Jurkat, Clone E6-1 (cell line): ENCODE results near the gene LRMDA.

Experiments
- DNase-seq: peaks from one replicate; pipeline ENCODE4 v3.0.0-alpha.2; 2011; ENCODE audit warnings: low read depth, low spot score
- H3K4me3 ChIP-seq: 2 replicates; pipeline ENCODE4 v1.5.1; 2011; ENCODE audit warnings: mild to moderate bottlenecking, low read length, control low read depth, moderate library complexity

The LRMDA gene

GRCh38 chr10:76317078-76317477 is 885.7 kb downstream of the LRMDA start:
- DNase-seq, result no peak
- H3K4me3 ChIP-seq, result no peak overlapping the region

- DNase-seq, result no peak
- no peak overlapping the region for H3K4me3 ChIP-seq
Observed at GRCh38 chr10:76318211-76318610, 886.8 kb downstream of the LRMDA start.

DNA sequence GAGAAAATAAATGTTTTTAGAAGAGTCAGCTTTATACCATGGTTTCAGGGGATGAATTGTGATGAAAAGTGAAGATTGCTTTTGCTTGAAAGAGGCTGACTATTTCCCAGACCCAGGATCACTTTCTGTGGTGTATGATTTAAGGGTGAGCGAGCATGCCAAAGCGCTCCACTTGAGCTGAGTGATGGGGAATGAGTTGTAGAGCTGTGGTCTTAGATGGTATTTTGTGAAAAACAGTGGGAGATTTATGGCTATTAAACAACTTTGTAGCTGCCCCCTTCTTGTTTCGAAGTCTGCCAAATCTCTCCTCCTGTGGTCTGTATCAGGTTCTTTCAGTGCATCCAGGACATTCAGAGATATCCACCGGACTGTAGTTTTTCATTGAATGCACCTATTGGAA is 888.2 kb downstream of the LRMDA start:
- no peak overlapping the region for H3K4me3 ChIP-seq
- DNase-seq, result no peak

GRCh38 chr10:76324283-76324682 is 892.9 kb downstream of the LRMDA start:
- H3K4me3 ChIP-seq, result no peak overlapping the region
- DNase-seq, result no peak

DNA sequence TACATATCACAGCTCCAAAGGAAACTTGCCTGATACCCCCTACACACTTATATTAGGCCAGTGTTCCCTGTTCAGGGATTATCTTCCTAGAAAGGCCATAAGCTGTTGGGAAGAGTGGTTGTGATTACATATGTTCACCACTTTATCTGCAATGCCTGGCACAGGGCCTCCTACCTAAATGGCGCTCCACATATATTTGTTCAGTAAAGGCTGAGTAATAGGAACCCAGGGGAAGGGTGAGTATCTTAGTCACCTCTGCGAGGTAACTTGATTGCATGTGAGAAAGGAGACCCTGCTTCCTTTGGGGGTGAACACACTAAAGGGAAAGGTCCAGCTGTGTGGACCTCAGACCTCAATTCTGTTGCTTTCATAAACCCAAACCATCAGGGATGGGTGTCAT is 896.0 kb downstream of the LRMDA start:
- no peak overlapping the region for H3K4me3 ChIP-seq
- DNase-seq, result no peak

DNA sequence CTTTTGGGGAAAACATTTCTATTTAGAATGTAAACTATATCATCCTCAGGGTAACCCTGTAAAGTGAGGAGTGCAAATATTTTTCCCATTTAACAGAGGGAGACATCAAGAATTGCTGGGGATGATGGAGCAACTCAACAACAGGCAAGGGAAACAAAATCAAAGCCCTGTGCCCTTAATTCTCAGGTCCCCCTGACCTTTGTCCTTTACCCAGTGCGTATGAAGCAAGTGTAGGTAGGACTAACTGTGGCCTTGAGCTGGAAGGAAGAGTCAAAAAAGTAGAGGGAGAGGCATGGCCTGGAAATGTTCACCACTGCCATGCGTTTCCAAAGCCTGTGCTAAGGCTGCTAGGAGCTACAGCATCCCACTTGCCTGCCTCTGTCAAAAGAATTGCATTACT is 896.9 kb downstream of the LRMDA start:
- DNase-seq, result no peak
- no peak overlapping the region for H3K4me3 ChIP-seq

DNA sequence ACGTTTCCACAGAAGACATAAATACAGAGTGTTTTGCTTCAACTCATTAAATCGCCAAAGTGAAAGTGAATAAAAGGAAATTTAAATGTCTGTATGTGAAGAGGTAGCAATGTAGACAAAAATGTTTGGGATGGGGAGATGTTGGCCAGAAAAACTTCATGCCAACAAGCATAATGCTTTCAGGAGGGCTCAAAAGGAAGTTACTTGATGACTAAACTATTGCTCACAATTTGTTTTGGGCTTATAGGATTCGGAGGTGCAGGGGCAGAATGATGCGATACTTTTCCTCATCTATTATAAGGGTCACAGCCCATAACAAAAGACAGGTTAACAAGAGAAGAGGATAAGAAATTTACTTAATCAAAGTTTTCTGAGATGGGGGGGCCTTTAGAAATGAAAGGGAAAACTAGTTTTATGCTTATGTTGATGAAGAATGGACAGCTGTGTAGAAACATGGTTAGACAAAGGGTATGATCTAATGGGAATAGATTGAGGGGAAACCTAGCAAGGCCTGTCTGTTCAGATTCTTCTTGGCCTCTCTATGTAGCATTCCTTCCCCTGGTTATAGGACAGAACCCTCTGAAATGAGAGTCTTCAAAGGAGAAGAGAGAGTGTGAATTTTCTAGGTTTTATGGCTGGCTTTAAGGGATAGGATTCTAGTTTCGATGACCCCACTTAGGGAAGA is 898.6 kb downstream of the LRMDA start:
- H3K4me3 ChIP-seq, result no peak overlapping the region
- DNase-seq, result no peak

GRCh38 chr10:76331742-76332141 is 900.3 kb downstream of the LRMDA start:
- no peak for DNase-seq
- H3K4me3 ChIP-seq, result no peak overlapping the region

- H3K4me3 ChIP-seq, result no peak overlapping the region
- no peak for DNase-seq
Observed at GRCh38 chr10:76333326-76333725, 901.9 kb downstream of the LRMDA start.

GRCh38 chr10:76333796-76334195 is 902.4 kb downstream of the LRMDA start:
- H3K4me3 ChIP-seq, result no peak overlapping the region
- no peak for DNase-seq

- H3K4me3 ChIP-seq, result no peak overlapping the region
- DNase-seq, result no peak
Observed at GRCh38 chr10:76334255-76334654, 902.8 kb downstream of the LRMDA start.

DNA sequence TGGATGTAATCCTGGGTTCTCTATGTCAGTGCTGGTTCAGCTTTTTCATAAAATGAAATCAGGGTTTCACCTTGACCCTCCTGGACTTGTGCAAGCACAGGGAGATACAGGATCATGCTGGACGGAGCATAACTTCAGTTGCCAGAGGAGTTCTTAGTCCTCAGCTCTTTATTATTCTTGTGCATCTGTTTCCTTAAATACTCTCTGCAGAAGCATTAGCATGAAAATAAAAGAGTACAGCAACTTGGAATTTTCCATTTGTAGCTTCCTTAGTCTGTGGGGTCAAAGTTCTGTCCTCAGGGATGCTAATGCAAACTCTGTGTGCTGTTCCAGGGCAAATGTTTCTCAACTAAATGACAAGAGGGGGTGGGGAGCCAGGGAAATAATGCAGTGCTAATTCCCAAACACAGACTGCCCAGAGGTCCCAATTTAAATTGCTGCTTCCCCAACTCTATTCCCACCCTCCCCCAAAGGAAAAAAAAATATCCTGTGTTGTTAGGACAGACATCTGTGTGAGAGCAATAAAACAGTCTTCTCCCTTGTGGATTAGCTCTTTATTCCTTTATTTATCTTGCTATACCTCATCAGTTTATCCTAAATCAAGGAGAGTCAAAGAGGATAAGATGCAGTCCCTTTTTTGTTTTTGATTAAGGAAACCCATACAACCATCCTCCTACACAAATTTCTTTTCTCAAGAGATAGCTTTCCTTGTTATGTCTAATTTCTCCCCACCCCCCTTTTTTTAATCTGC is 905.0 kb downstream of the LRMDA start:
- no peak overlapping the region for H3K4me3 ChIP-seq
- no peak for DNase-seq

GRCh38 chr10:76337641-76338040 is 906.2 kb downstream of the LRMDA start:
- no peak overlapping the region for H3K4me3 ChIP-seq
- no peak for DNase-seq

DNA sequence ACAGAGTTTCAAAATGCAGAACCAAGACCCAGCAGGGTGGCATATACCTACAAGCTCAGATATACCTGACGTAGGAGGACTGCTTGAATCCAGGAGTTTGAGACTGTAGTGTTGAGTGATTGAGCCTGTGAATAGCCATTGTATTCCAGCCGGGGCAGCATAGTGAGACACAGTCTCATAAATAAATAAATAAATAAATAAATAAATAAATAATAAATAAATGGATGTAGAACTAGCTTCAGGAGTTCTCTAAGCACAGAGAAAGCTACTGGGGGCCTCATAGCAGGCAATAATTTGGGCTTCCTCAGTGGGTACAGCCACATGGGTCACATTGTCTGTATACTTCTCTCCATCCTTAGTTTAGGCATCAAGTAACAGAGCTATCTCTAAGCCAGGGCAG is 906.8 kb downstream of the LRMDA start:
- H3K4me3 ChIP-seq, result no peak overlapping the region
- DNase-seq, result no peak

- no peak overlapping the region for H3K4me3 ChIP-seq
- DNase-seq, result no peak
Observed at GRCh38 chr10:76341740-76342139, 910.3 kb downstream of the LRMDA start.

- no peak overlapping the region for H3K4me3 ChIP-seq
- no peak for DNase-seq
Observed at GRCh38 chr10:76342996-76343395, 911.6 kb downstream of the LRMDA start.

DNA sequence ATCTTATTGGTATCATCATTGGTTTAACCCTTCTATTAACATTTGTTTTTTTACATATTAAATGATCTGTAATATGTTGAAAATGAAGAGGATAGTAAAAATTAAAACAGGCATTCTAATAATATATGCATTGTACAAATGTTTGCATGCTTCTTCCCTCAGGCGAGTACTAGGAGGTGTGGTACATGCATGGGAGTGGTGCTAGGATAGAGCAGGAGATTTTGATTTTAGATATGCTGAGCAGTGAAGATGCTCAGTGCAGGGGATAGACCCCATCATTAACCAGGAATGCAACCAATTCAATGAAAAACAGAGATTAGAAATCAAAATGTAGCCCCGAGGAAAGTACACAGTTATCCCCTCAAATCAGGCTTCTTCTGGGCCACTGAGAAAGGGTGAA is 916.4 kb downstream of the LRMDA start:
- no peak overlapping the region for H3K4me3 ChIP-seq
- DNase-seq, result no peak

DNA sequence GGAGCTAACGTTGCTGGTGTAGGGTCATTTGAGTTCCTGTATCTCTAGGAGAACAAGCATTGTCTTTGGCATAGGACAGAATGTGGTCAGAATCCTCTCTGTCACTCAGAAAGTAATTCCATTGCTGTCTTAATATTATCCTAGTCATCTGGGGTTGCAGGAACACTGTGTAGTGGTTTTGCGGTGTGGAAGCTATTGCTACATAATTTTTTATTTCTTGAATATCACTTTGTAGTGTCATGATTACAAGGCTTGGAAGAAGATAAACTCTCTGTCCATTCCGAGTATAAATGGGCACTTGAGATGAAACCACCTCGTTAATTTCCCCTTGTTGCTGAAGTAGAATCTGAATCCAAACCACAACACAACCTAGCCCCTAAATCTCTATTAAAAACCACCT is 919.2 kb downstream of the LRMDA start:
- DNase-seq, result no peak
- H3K4me3 ChIP-seq, result no peak overlapping the region

DNA sequence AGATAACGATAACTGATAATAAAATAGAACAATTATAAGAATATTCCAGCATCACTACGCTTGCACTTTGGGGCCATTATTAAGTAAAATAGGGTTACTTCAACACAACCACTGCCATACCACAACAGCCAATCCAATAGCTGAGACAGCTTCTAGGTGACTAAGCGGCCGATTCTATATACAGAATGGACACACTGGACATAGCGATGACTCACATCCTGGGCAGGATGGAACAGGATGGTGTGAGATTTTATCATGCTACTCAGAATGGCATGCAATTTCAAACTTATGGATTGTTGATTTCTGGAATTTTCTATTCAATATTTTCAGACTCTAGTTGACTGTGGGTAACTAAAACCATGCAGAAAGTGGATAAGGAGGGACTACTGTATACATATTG is 920.9 kb downstream of the LRMDA start:
- no peak for DNase-seq
- no peak overlapping the region for H3K4me3 ChIP-seq

- no peak for DNase-seq
- no peak overlapping the region for H3K4me3 ChIP-seq
Observed at GRCh38 chr10:76353237-76353851, 921.9 kb downstream of the LRMDA start.
